GM23338 (cell line): ENCODE results near the gene PDE10A.

Experiments used
- CREB1 ChIP-seq: fragments of 250-450 bp; sonication (Bioruptor Pico); IDR thresholded peaks from 2 replicates; pipeline ENCODE4 v1.5.0; 2020; ENCODE audit warnings: low read depth, mild to moderate bottlenecking, moderate library complexity
- CTCF ChIP-seq, 2 experiments: fragments of 200-600 bp in 1 of 2; sonication (generic) in 1 of 2; conservative IDR thresholded peaks; 2 replicates each; pipeline versions ENCODE4 v1.5.1 to v1.6.1; 2016 to 2017; ENCODE audit warnings: antibody characterized with exemption in 2 of 2, low read depth in 2 of 2, mild to moderate bottlenecking in 2 of 2, moderate library complexity in 1 of 2
- ETS1 ChIP-seq: IDR thresholded peaks from 2 replicates; pipeline ENCODE4 v1.6.1; 2016; ENCODE audit warnings: antibody characterized with exemption
- EZH2 ChIP-seq: fragments of 200-600 bp; sonication (generic); IDR thresholded peaks from one replicate; pipeline ENCODE4 v1.8.0; 2017; ENCODE audit warnings: antibody characterized with exemption, mild to moderate bottlenecking, low read depth; ENCODE audit not compliant: unreplicated experiment
- EZH2phosphoT487 ChIP-seq: fragments of 200-600 bp; sonication (generic); IDR thresholded peaks from one replicate; pipeline ENCODE4 v1.8.1; 2018; ENCODE audit warnings: antibody characterized with exemption; ENCODE audit not compliant: unreplicated experiment
- JUNB ChIP-seq: IDR thresholded peaks from one replicate; pipeline ENCODE4 v1.6.1; 2016; ENCODE audit warnings: antibody characterized with exemption; ENCODE audit not compliant: unreplicated experiment
- NANOG ChIP-seq: IDR thresholded peaks from 2 replicates; pipeline ENCODE4 v1.6.1; 2016; ENCODE audit warnings: antibody characterized with exemption, borderline replicate concordance
- POLR2AphosphoS5 ChIP-seq: IDR thresholded peaks from 2 replicates; pipeline ENCODE4 v1.6.1; 2016; ENCODE audit warnings: antibody characterized with exemption, low read depth
- STAT1 ChIP-seq: IDR thresholded peaks from one replicate; pipeline ENCODE4 v1.6.1; 2016; ENCODE audit warnings: antibody characterized with exemption; ENCODE audit not compliant: unreplicated experiment
- ZNF331 ChIP-seq: fragments of 250-450 bp; sonication (Bioruptor Pico); IDR thresholded peaks from 2 replicates; pipeline ENCODE4 v1.5.0; 2020; ENCODE audit warnings: low read depth, mild to moderate bottlenecking, moderate library complexity
- TF ChIP-seq, protein P1 (sequence below): IDR thresholded peaks from one replicate; pipeline ENCODE4 v1.6.1; 2018; ENCODE audit warnings: antibody characterized with exemption; ENCODE audit not compliant: unreplicated experiment

DNA sequence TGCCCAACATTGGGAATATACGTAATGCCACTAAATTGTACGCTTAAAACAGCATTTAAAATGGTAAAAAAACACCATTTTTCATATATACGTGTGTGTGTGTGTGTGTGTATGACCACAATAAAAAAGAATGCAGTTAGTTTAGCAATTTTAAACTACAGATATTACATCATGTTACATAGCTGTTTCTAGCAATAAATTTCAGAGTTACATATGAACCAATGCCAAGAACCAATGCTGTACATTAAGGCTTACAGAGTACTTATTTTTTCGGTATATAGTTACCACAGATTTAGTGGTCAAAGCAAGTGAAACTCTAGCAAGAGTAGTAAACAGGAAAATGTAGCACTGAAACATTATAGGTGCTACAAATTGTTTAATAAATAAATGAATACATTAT, 119.3 kb downstream of the PDE10A start:
- TF ChIP-seq CTCF (conservative IDR thresholded peaks at IDR 0.05; ENCODE audit: low read depth in 2 of 2) (no peak), EZH2phosphoT487 (no peak), POLR2AphosphoS5 (no peak), NANOG (no peak), EZH2 (no peak), CREB1 (CRISPR knock-in tag) (no peak), ETS1 (no peak), ZNF331 (no peak), JUNB (no peak), STAT1 (no peak)
- TF ChIP-seq, protein P1, sequence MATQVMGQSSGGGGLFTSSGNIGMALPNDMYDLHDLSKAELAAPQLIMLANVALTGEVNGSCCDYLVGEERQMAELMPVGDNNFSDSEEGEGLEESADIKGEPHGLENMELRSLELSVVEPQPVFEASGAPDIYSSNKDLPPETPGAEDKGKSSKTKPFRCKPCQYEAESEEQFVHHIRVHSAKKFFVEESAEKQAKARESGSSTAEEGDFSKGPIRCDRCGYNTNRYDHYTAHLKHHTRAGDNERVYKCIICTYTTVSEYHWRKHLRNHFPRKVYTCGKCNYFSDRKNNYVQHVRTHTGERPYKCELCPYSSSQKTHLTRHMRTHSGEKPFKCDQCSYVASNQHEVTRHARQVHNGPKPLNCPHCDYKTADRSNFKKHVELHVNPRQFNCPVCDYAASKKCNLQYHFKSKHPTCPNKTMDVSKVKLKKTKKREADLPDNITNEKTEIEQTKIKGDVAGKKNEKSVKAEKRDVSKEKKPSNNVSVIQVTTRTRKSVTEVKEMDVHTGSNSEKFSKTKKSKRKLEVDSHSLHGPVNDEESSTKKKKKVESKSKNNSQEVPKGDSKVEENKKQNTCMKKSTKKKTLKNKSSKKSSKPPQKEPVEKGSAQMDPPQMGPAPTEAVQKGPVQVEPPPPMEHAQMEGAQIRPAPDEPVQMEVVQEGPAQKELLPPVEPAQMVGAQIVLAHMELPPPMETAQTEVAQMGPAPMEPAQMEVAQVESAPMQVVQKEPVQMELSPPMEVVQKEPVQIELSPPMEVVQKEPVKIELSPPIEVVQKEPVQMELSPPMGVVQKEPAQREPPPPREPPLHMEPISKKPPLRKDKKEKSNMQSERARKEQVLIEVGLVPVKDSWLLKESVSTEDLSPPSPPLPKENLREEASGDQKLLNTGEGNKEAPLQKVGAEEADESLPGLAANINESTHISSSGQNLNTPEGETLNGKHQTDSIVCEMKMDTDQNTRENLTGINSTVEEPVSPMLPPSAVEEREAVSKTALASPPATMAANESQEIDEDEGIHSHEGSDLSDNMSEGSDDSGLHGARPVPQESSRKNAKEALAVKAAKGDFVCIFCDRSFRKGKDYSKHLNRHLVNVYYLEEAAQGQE = no peak
